ENCODE data around the gene TMC2. TPM values are rescaled to one million over a fixed set of nuclear protein-coding genes. Genes with fewer than 3 reads are reported as not detected.

Gene TMC2
- total and polyA plus RNA-seq, 2 of the 4 experiments (the other 2 are of a cell fraction), result not detected

DNA sequence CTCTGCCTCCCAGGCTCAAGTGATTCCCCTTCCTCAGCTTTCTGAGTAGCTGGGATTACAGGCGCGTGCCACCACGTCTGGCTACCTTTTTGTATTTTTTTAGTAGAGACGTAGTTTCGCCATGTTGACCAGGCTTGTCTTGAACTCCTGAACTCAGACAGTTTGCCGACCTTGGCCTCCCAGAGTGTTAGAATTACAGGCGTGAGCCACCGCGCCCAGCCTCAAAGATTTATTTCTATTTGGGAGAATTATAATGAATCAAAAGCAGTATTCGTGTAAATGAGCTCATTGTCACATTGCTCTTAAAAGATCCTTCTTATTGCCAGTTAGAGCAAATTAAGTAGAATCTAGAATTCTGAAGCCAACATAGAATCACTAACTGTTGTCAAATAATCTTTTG lies 18.3 kb upstream of the TMC2 start:
- H2AK5ac ChIP-seq (ENCODE audit: low read depth, low read length), result no peak overlapping the region
- no peak overlapping the region for H3K4me2 ChIP-seq (ENCODE audit: low read depth, low read length)
- no peaks in the 10 kb centered on the region for H3K9me3 ChIP-seq (ENCODE audit: control insufficient read depth, insufficient read depth, low read length)
- H2AFZ ChIP-seq (replicated peaks; ENCODE audit: low read length, poor library complexity), result no peak overlapping the region
- H4K91ac ChIP-seq (ENCODE audit: insufficient read depth, low read depth, low read length), result no peak overlapping the region
- CTCF ChIA-PET, result interaction anchor here (0.7 kb wide), 1 partner anchor 753 kb away, joined by 3 read pairs; no protein-coding TSS in a partner anchor
- peaks cover 0 to 19% of the 10 kb centered on the region in 2 experiments; a peak in 2 of 4 replicates for H3K79me1 ChIP-seq (ENCODE audit: low read depth in 1 of 2, low read length in 2 of 2)
- POLR2A ChIA-PET (ENCODE audit: unreplicated experiment), result no interaction called here
- no peak overlapping the region for H3K18ac ChIP-seq (ENCODE audit: low read depth, low read length)
- H2BK120ac ChIP-seq (ENCODE audit: low read depth, low read length), result no peak overlapping the region
- no peak overlapping the region for H2AK9ac ChIP-seq (replicated peaks; ENCODE audit: low read depth, low read length, poor library complexity)
- H3K56ac ChIP-seq (ENCODE audit: extremely low read depth, insufficient read depth, low read length), result no peak overlapping the region
- ATAC-seq (ENCODE audit: low read depth) (no peak), DNase-seq (no peak)
- H3K23ac ChIP-seq (ENCODE audit: low read depth, low read length), result no peak overlapping the region
- H3K4me1 ChIP-seq (ENCODE audit: control insufficient read depth, insufficient read depth, low read length), result peaks cover 6% of the 10 kb centered on the region
- dilution Hi-C loops (cut with HindIII; ENCODE audit: low sequenced_read_pairs, unreplicated experiment), result no loop called here
- H2BK15ac ChIP-seq (ENCODE audit: low read depth, low read length), result no peak overlapping the region
- H3K14ac ChIP-seq (replicated peaks; ENCODE audit: low read depth, low read length), result no peak overlapping the region
- H3K9ac ChIP-seq (ENCODE audit: low read depth, low read length), result no peak overlapping the region
- no peaks in the 10 kb centered on the region for H3K27me3 ChIP-seq (ENCODE audit: control insufficient read depth, insufficient read depth, low read length)
- intact Hi-C loops (cut with micrococcal nuclease), result no loop called here
- H4K8ac ChIP-seq (ENCODE audit: low read depth in 2 of 2, low read length in 2 of 2), result no peak overlapping the region
- H3K9me1 ChIP-seq (ENCODE audit: insufficient read depth, low read length), result peaks cover 24% of the 10 kb centered on the region
- H3K27ac ChIP-seq (ENCODE audit: insufficient read depth, low read length), result no peak overlapping the region
- no peak overlapping the region for H2BK20ac ChIP-seq (ENCODE audit: low read depth, low read length)
- in situ Hi-C loops (cut with MboI; ENCODE audit: low sequenced_read_pairs), result loop anchor here (25.0 kb wide), 1 partner anchor 319 kb away; the partner anchor contains the start of genes PCED1A and VPS16
- no peak overlapping the region for H4K5ac ChIP-seq (ENCODE audit: low read depth, low read length)
- H3K4ac ChIP-seq (ENCODE audit: low read depth, low read length), result no peak overlapping the region
- TF ChIP-seq NFE2L2 (IDR thresholded peaks at IDR 0.05; ENCODE audit: low read depth, low read length) (no peak), CEBPB (IDR thresholded peaks at IDR 0.05; ENCODE audit: low read depth, low read length) (no peak), RCOR1 (IDR thresholded peaks at IDR 0.05; ENCODE audit: insufficient replicate concordance, low read length) (no peak), POLR2A (IDR thresholded peaks at IDR 0.05; ENCODE audit: low read depth, low read length) (no peak), RAD21 (IDR thresholded peaks at IDR 0.05; ENCODE audit: low read length) (no peak), SMC3 (IDR thresholded peaks at IDR 0.05; ENCODE audit: low read depth, low read length) (no peak), CHD1 (IDR thresholded peaks at IDR 0.05; ENCODE audit: low read depth, low read length) (no peak), MXI1 (IDR thresholded peaks at IDR 0.05; ENCODE audit: borderline replicate concordance, low read depth, low read length) (no peak), RFX5 (IDR thresholded peaks at IDR 0.05; ENCODE audit: low read depth, low read length) (no peak), MAFK (IDR thresholded peaks at IDR 0.05; ENCODE audit: low read depth, low read length) (no peak), MAZ (IDR thresholded peaks at IDR 0.05; ENCODE audit: borderline replicate concordance, low read depth, low read length) (no peak), FOS (IDR thresholded peaks at IDR 0.05; ENCODE audit: low read depth, low read length) (no peak)
- TF ChIP-seq, protein P1, sequence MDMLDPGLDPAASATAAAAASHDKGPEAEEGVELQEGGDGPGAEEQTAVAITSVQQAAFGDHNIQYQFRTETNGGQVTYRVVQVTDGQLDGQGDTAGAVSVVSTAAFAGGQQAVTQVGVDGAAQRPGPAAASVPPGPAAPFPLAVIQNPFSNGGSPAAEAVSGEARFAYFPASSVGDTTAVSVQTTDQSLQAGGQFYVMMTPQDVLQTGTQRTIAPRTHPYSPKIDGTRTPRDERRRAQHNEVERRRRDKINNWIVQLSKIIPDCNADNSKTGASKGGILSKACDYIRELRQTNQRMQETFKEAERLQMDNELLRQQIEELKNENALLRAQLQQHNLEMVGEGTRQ (IDR thresholded peaks at IDR 0.05; ENCODE audit: low read depth, low read length), result no peak
- TF ChIP-seq, protein P2, sequence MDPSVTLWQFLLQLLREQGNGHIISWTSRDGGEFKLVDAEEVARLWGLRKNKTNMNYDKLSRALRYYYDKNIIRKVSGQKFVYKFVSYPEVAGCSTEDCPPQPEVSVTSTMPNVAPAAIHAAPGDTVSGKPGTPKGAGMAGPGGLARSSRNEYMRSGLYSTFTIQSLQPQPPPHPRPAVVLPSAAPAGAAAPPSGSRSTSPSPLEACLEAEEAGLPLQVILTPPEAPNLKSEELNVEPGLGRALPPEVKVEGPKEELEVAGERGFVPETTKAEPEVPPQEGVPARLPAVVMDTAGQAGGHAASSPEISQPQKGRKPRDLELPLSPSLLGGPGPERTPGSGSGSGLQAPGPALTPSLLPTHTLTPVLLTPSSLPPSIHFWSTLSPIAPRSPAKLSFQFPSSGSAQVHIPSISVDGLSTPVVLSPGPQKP (IDR thresholded peaks at IDR 0.05; ENCODE audit: borderline replicate concordance, low read depth, low read length), result no peak
- 94% methylated on average over 3 of the region's 10 CpGs; no CpG with 5 or more reads in 1 of the 2 experiments for WGBS, 2 experiments (ENCODE audit: extremely low coverage in 2 of 2, insufficient read length in 1 of 2)
- BruUV-seq (replicated peaks), result no TSS peak
- no peaks in the 10 kb centered on the region; the same call in 1 of the 2 replicates for H3K36me3 ChIP-seq (ENCODE audit: control insufficient read depth, insufficient read depth, low read length)
- no peak overlapping the region for H2BK5ac ChIP-seq (ENCODE audit: low read depth, low read length, poor library complexity, severe bottlenecking)
- H4K20me1 ChIP-seq (ENCODE audit: insufficient read depth, low read length), result no peaks in the 10 kb centered on the region
- H3K4me3 ChIP-seq (ENCODE audit: insufficient read depth, low read depth, low read length), result no peak overlapping the region
